ENCODE data around the gene THSD4. TPM values are rescaled to one million over a fixed set of nuclear protein-coding genes. Genes with fewer than 3 reads are reported as not detected.

The THSD4 gene
- total RNA-seq, 1 donor from 2014 or later: 2.5 TPM

- no peaks in the 10 kb centered on the region for H4K20me1 ChIP-seq (ENCODE audit: insufficient read depth, low read length)
- no peaks in the 10 kb centered on the region for H3K79me2 ChIP-seq (ENCODE audit: insufficient read depth, low read length)
- no peaks in the 10 kb centered on the region for H3K4me1 ChIP-seq (ENCODE audit: insufficient read depth, low read length)
- no peak overlapping the region for H3K4me3 ChIP-seq (ENCODE audit: insufficient read depth, low read depth, low read length)
- H3K27me3 ChIP-seq (ENCODE audit: insufficient read depth, low read length): no peaks in the 10 kb centered on the region
- H3K4me3 Mint-ChIP-seq (ENCODE audit: unreplicated experiment): no peak overlapping the region
- H2AFZ ChIP-seq (ENCODE audit: low read depth, low read length): no peak overlapping the region
- TF ChIP-seq EZH2 (IDR thresholded peaks at IDR 0.05; ENCODE audit: insufficient read depth, low read length) (no peak), CTCF (IDR thresholded peaks at IDR 0.05; ENCODE audit: insufficient read depth, low read depth, low read length) (no peak)
- no peaks in the 10 kb centered on the region for H3K36me3 ChIP-seq (ENCODE audit: insufficient read depth, low read length)
- H3K9ac ChIP-seq (ENCODE audit: low read length): no peak overlapping the region
- H3K4me1 Mint-ChIP-seq (ENCODE audit: low read depth, unreplicated experiment): no peaks in the 10 kb centered on the region
- no peak overlapping the region for H3K4me2 ChIP-seq (ENCODE audit: low read length)
- H3K27me3 Mint-ChIP-seq (ENCODE audit: low read depth, unreplicated experiment): peaks cover 2% of the 10 kb centered on the region
- H3K9me3 Mint-ChIP-seq (ENCODE audit: unreplicated experiment): peaks cover 2% of the 10 kb centered on the region
- H3K36me3 Mint-ChIP-seq (ENCODE audit: low read depth, unreplicated experiment): no peaks in the 10 kb centered on the region
- DNase-seq (ENCODE audit: low read depth): no peak
- H3K27ac Mint-ChIP-seq (ENCODE audit: unreplicated experiment): no peak overlapping the region
- FAIRE-seq: no peak
- H3K9me3 ChIP-seq (ENCODE audit: insufficient read depth, low read depth, low read length): no peaks in the 10 kb centered on the region
- no peak overlapping the region for H3K27ac ChIP-seq (ENCODE audit: low read depth, low read length)
Measured at GRCh38 chr15:71480556-71480955, 365.3 kb downstream of the THSD4 start.

GRCh38 chr15:71484080-71484479, 368.8 kb downstream of the THSD4 start:
- no peaks in the 10 kb centered on the region for H3K27me3 Mint-ChIP-seq (ENCODE audit: low read depth, unreplicated experiment)
- H3K4me3 Mint-ChIP-seq (ENCODE audit: unreplicated experiment): no peak overlapping the region
- Histone ChIP-seq H3K9ac (ENCODE audit: low read length) (no peak overlapping the region), H3K9me3 (ENCODE audit: insufficient read depth, low read depth, low read length) (no peaks in the 10 kb centered on the region), H3K36me3 (ENCODE audit: insufficient read depth, low read length) (no peaks in the 10 kb centered on the region), H3K4me2 (ENCODE audit: low read length) (no peak overlapping the region), H3K4me1 (ENCODE audit: insufficient read depth, low read length) (no peaks in the 10 kb centered on the region), H2AFZ (ENCODE audit: low read depth, low read length) (no peak overlapping the region), H3K27me3 (ENCODE audit: insufficient read depth, low read length) (no peaks in the 10 kb centered on the region), H4K20me1 (ENCODE audit: insufficient read depth, low read length) (no peaks in the 10 kb centered on the region), H3K79me2 (ENCODE audit: insufficient read depth, low read length) (no peaks in the 10 kb centered on the region), H3K4me3 (ENCODE audit: insufficient read depth, low read depth, low read length) (no peak overlapping the region), H3K27ac (ENCODE audit: low read depth, low read length) (no peak overlapping the region)
- FAIRE-seq (no peak), DNase-seq (ENCODE audit: low read depth) (no peak)
- no peak overlapping the region for H3K27ac Mint-ChIP-seq (ENCODE audit: unreplicated experiment)
- no peak for TF ChIP-seq CTCF (IDR thresholded peaks at IDR 0.05; ENCODE audit: insufficient read depth, low read depth, low read length)
- TF ChIP-seq EZH2 (IDR thresholded peaks at IDR 0.05; ENCODE audit: insufficient read depth, low read length): no peak
- H3K36me3 Mint-ChIP-seq (ENCODE audit: low read depth, unreplicated experiment): no peaks in the 10 kb centered on the region
- H3K4me1 Mint-ChIP-seq (ENCODE audit: low read depth, unreplicated experiment): no peaks in the 10 kb centered on the region
- H3K9me3 Mint-ChIP-seq (ENCODE audit: unreplicated experiment): no peaks in the 10 kb centered on the region

GRCh38 chr15:71485094-71485693, 369.9 kb downstream of the THSD4 start:
- no peaks in the 10 kb centered on the region for H3K9me3 Mint-ChIP-seq (ENCODE audit: unreplicated experiment)
- DNase-seq (ENCODE audit: low read depth) (peak; percentile 6), FAIRE-seq (no peak)
- H3K36me3 Mint-ChIP-seq (ENCODE audit: low read depth, unreplicated experiment): no peaks in the 10 kb centered on the region
- no peak overlapping the region for H2AFZ ChIP-seq (ENCODE audit: low read depth, low read length)
- H3K27me3 ChIP-seq (ENCODE audit: insufficient read depth, low read length): no peaks in the 10 kb centered on the region
- H3K4me2 ChIP-seq (ENCODE audit: low read length): no peak overlapping the region
- H3K27me3 Mint-ChIP-seq (ENCODE audit: low read depth, unreplicated experiment): no peaks in the 10 kb centered on the region
- H3K27ac Mint-ChIP-seq (ENCODE audit: unreplicated experiment): no peak overlapping the region
- H3K4me3 ChIP-seq (ENCODE audit: insufficient read depth, low read depth, low read length): no peak overlapping the region
- TF ChIP-seq CTCF (IDR thresholded peaks at IDR 0.05; ENCODE audit: insufficient read depth, low read depth, low read length): peak; percentile 19
- TF ChIP-seq EZH2 (IDR thresholded peaks at IDR 0.05; ENCODE audit: insufficient read depth, low read length): no peak
- no peaks in the 10 kb centered on the region for H3K4me1 Mint-ChIP-seq (ENCODE audit: low read depth, unreplicated experiment)
- H3K36me3 ChIP-seq (ENCODE audit: insufficient read depth, low read length): no peaks in the 10 kb centered on the region
- no peak overlapping the region for H3K4me3 Mint-ChIP-seq (ENCODE audit: unreplicated experiment)
- H3K4me1 ChIP-seq (ENCODE audit: insufficient read depth, low read length): no peaks in the 10 kb centered on the region
- no peak overlapping the region for H3K27ac ChIP-seq (ENCODE audit: low read depth, low read length)
- no peaks in the 10 kb centered on the region for H4K20me1 ChIP-seq (ENCODE audit: insufficient read depth, low read length)
- H3K79me2 ChIP-seq (ENCODE audit: insufficient read depth, low read length): no peaks in the 10 kb centered on the region
- no peaks in the 10 kb centered on the region for H3K9me3 ChIP-seq (ENCODE audit: insufficient read depth, low read depth, low read length)
- H3K9ac ChIP-seq (ENCODE audit: low read length): no peak overlapping the region
